ENCODE measurements around the gene ITPR2.
A peak's percentile ranks its signal among the peaks of the same experiment; 100 is the strongest.

Gene ITPR2

DNA sequence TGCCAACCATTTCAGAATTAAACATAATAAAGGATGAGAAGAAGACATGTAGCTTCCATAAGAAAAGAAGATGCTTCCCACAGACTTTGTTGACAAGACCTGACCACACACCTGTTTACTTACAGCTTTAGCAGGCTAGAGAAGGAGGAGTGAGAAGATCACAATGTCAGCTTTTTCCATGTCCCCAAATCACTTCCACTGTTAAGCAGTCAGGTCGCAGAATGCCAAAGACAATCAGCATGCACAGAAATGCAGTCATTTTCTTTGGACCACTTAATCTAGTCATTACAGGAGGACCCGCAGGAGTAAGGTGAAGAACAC, 322.7 kb downstream of the ITPR2 start:
- Histone ChIP-seq H3K27me3 (no peaks in the 10 kb centered on the region), H3K9ac (no peak overlapping the region), H4K20me1 (no peaks in the 10 kb centered on the region), H3K4me2 (no peak overlapping the region), H3K9me3 (no peaks in the 10 kb centered on the region), H3K4me1 (no peaks in the 10 kb centered on the region), H3K4me3 (no peak overlapping the region), H3K27ac (no peak overlapping the region), H3K36me3 (no peaks in the 10 kb centered on the region)
- no peak for TF ChIP-seq Cebpa-rat (IDR thresholded peaks at IDR 0.05)

- TF ChIP-seq Cebpa-rat (IDR thresholded peaks at IDR 0.05) = no peak
- no peaks in the 10 kb centered on the region for H3K36me3 ChIP-seq
- no peak overlapping the region for H3K4me3 ChIP-seq
- H3K27ac ChIP-seq = no peak overlapping the region
- no peak overlapping the region for H3K4me2 ChIP-seq
- H3K9me3 ChIP-seq = no peaks in the 10 kb centered on the region
- H4K20me1 ChIP-seq = no peaks in the 10 kb centered on the region
- H3K9ac ChIP-seq = no peak overlapping the region
- H3K27me3 ChIP-seq = no peaks in the 10 kb centered on the region
- H3K4me1 ChIP-seq = no peaks in the 10 kb centered on the region
Measured at GRCh38 chr12:26507613-26508012, 325.4 kb downstream of the ITPR2 start.

DNA sequence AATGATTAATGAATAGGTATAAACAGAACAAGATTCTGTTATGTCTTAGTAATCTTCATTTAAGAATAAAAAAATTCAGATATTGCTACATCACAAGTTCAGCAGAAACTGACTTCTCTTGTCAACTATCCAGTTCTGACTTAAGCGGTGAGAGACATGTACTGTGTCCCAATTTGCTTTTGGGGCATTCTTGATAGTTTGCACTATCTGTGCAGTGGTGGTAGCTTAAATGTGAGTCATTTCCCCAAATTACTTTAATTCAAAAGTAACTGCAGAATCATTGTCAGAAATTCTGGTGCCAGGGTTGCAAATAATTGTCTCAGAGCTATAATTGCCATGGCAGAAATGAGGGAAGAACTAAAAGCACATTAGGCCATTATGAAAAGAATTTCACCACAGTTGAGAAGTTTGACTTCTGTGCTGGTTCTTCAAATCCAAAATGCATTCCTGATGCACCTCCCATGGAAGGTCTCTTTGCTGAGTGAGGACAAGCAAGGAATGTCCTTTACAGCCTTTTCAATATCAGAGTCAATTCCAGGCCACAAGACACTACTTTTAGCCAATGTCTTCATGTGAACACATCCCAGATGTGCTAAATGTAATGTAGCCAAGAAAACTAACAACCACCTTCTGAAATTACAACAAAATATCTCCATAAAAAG, 332.9 kb downstream of the ITPR2 start:
- TF ChIP-seq Cebpa-rat (IDR thresholded peaks at IDR 0.05) = no peak
- H3K4me2 ChIP-seq = no peak overlapping the region
- H3K36me3 ChIP-seq = no peaks in the 10 kb centered on the region
- no peaks in the 10 kb centered on the region for H3K4me1 ChIP-seq
- H4K20me1 ChIP-seq = no peaks in the 10 kb centered on the region
- no peak overlapping the region for H3K4me3 ChIP-seq
- H3K9ac ChIP-seq = no peak overlapping the region
- no peaks in the 10 kb centered on the region for H3K9me3 ChIP-seq
- no peak overlapping the region for H3K27ac ChIP-seq
- H3K27me3 ChIP-seq = no peaks in the 10 kb centered on the region

- H3K4me2 ChIP-seq = no peak overlapping the region
- no peak overlapping the region for H3K9ac ChIP-seq
- H3K27me3 ChIP-seq = no peaks in the 10 kb centered on the region
- no peaks in the 10 kb centered on the region for H3K9me3 ChIP-seq
- H3K4me3 ChIP-seq = no peak overlapping the region
- no peak overlapping the region for H3K27ac ChIP-seq
- peaks cover 8% of the 10 kb centered on the region; the same call in 1 of the 2 replicates for H3K4me1 ChIP-seq
- TF ChIP-seq Cebpa-rat (IDR thresholded peaks at IDR 0.05) = no peak
- H3K36me3 ChIP-seq = no peaks in the 10 kb centered on the region
- H4K20me1 ChIP-seq = no peaks in the 10 kb centered on the region
Measured at GRCh38 chr12:26496170-26496569, 336.8 kb downstream of the ITPR2 start.

DNA sequence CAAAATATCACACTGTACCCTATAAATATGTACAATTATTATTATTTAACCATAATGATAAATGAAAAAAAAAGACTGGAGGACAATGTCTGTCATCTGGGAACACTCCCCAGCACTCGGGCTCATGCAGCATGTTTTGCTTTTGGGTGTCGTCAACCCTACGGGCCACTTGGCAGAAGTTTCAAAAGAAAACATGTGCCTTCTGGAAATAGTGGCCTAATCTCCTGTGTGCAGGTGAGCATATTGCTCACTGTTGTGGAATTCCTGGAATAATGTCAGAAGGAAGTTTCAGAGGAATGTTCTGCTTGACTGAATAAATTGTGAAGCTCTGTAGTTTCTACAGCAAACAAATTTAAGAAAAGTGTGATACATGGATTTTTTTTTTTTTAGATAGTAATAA, 339.3 kb downstream of the ITPR2 start:
- Histone ChIP-seq H4K20me1 (no peaks in the 10 kb centered on the region), H3K4me1 (peaks cover 8% of the 10 kb centered on the region; the same call in 1 of the 2 replicates), H3K36me3 (no peaks in the 10 kb centered on the region), H3K27ac (no peak overlapping the region), H3K4me3 (no peak overlapping the region), H3K4me2 (no peak overlapping the region), H3K9me3 (no peaks in the 10 kb centered on the region), H3K9ac (no peak overlapping the region), H3K27me3 (no peaks in the 10 kb centered on the region)
- no peak for TF ChIP-seq Cebpa-rat (IDR thresholded peaks at IDR 0.05)

DNA sequence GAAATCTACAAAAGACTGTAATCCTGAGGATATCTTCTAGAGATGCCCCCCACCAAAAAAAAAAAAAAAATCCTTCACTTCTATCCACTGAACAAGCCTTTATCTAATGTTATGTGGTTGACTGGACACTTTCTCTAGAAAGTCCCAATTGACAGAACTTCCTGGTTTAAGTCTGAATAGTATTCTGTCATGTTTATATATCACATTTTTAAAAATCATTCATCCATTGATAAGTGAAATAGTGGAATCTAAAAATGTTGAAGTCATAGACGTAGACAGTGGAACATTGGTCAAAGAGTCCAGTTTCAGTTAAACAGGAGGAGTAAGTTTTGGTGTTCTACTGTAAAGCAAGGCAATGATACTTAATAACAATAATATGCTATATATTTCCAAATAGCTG, 340.6 kb downstream of the ITPR2 start:
- peaks cover 8% of the 10 kb centered on the region; the same call in 1 of the 2 replicates for H3K4me1 ChIP-seq
- no peaks in the 10 kb centered on the region for H3K27me3 ChIP-seq
- no peaks in the 10 kb centered on the region for H3K9me3 ChIP-seq
- no peaks in the 10 kb centered on the region for H3K36me3 ChIP-seq
- H3K9ac ChIP-seq = no peak overlapping the region
- H4K20me1 ChIP-seq = no peaks in the 10 kb centered on the region
- H3K4me2 ChIP-seq = no peak overlapping the region
- no peak overlapping the region for H3K27ac ChIP-seq
- no peak for TF ChIP-seq Cebpa-rat (IDR thresholded peaks at IDR 0.05)
- H3K4me3 ChIP-seq = no peak overlapping the region

GRCh38 chr12:26489908-26490307, 343.1 kb downstream of the ITPR2 start:
- no peak overlapping the region for H3K27ac ChIP-seq
- no peaks in the 10 kb centered on the region for H3K9me3 ChIP-seq
- H3K4me3 ChIP-seq = no peak overlapping the region
- no peak overlapping the region for H3K9ac ChIP-seq
- H3K4me1 ChIP-seq = peaks cover 8% of the 10 kb centered on the region; the same call in 1 of the 2 replicates
- H4K20me1 ChIP-seq = no peaks in the 10 kb centered on the region
- no peak overlapping the region for H3K4me2 ChIP-seq
- no peaks in the 10 kb centered on the region for H3K36me3 ChIP-seq
- no peak for TF ChIP-seq Cebpa-rat (IDR thresholded peaks at IDR 0.05)
- no peaks in the 10 kb centered on the region for H3K27me3 ChIP-seq

DNA sequence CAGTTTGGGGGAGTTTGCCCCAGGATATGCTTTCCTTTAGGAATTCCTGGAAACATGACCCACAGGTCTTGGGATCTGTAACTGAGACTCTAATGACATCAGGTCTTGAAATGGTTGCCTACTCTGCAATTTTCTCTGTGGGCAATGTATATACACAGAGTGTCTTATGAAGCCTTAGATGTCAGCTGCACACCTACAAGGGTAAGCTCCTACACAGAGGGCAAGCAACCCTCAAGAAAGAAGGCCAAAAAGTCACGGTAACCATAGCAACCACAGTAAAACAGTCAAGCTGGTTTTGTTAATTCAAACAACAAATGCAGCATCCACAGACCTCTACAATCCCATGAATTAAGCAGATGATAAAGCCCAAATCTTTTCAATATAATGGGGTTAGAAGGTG, 344.6 kb downstream of the ITPR2 start:
- Histone ChIP-seq H3K36me3 (no peaks in the 10 kb centered on the region), H3K9me3 (no peaks in the 10 kb centered on the region), H3K4me3 (no peak overlapping the region), H3K4me1 (no peaks in the 10 kb centered on the region), H3K27me3 (no peaks in the 10 kb centered on the region), H3K27ac (no peak overlapping the region), H3K9ac (no peak overlapping the region), H4K20me1 (no peaks in the 10 kb centered on the region), H3K4me2 (no peak overlapping the region)
- TF ChIP-seq Cebpa-rat (IDR thresholded peaks at IDR 0.05) = no peak

DNA sequence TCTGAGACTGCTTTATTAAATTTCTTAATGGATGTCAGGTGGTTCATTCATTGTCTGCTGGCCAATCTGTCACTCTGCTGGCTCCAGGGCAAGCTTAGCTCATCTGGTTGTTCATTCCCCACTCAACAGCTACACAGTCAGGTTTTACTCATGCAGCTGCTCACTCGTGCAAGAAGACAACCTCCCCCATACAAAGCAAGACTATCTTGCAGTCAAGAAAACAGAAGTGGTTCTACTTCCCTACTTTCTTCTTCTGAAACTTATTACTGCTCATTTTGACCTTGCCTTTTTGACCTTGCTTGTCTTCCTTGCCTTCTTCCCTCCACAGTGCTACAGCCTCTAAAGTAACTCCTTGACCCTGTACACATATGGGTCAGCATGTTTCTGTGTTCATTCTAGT, 359.7 kb downstream of the ITPR2 start:
- Histone ChIP-seq H3K4me3 (no peak overlapping the region), H3K4me2 (no peak overlapping the region), H3K27me3 (no peaks in the 10 kb centered on the region), H3K27ac (no peak overlapping the region), H3K36me3 (0 out of 2 replicates have a peak, but pooled peaks cover 4% of the 10 kb centered on the region), H3K4me1 (peaks cover 21% of the 10 kb centered on the region), H3K9ac (no peak overlapping the region), H3K9me3 (no peaks in the 10 kb centered on the region), H4K20me1 (no peaks in the 10 kb centered on the region)
- TF ChIP-seq Cebpa-rat (IDR thresholded peaks at IDR 0.05) = no peak

GRCh38 chr12:26471560-26471959, 361.4 kb downstream of the ITPR2 start:
- H3K36me3 ChIP-seq = 0 out of 2 replicates have a peak, but pooled peaks cover 4% of the 10 kb centered on the region
- no peaks in the 10 kb centered on the region for H3K9me3 ChIP-seq
- H3K4me3 ChIP-seq = no peak overlapping the region
- H3K27ac ChIP-seq = no peak overlapping the region
- peak overlapping the region; percentile 44 for H3K4me2 ChIP-seq
- TF ChIP-seq Cebpa-rat (IDR thresholded peaks at IDR 0.05) = no peak
- H4K20me1 ChIP-seq = no peaks in the 10 kb centered on the region
- peaks cover 21% of the 10 kb centered on the region for H3K4me1 ChIP-seq
- H3K27me3 ChIP-seq = no peaks in the 10 kb centered on the region
- no peak overlapping the region for H3K9ac ChIP-seq

Data from BLaER1 (cell line).